ENCODE data around the gene CACNB4.
"Not testable (repeated sequence)": the region's sequence is repeated elsewhere in the genome, so short reads cannot be mapped to it uniquely, and the experiment has no call there.

The CACNB4 gene

GRCh38 chr2:151937966-151938365 lies 160.9 kb downstream of the CACNB4 start:
- DNase-seq = no peak

- DNase-seq = no peak
Observed at GRCh38 chr2:151936626-151937025, 162.2 kb downstream of the CACNB4 start.

- DNase-seq = no peak
Observed at GRCh38 chr2:151933266-151933804, 165.5 kb downstream of the CACNB4 start.

GRCh38 chr2:151931756-151932155 lies 167.1 kb downstream of the CACNB4 start:
- DNase-seq = no peak

- no peak for DNase-seq
Observed at GRCh38 chr2:151931030-151931611, 167.7 kb downstream of the CACNB4 start.

GRCh38 chr2:151930042-151930441 lies 168.8 kb downstream of the CACNB4 start:
- DNase-seq = no peak

- peak; percentile 29 to 64 (median 54) for DNase-seq
Observed at GRCh38 chr2:151928380-151928779, 170.5 kb downstream of the CACNB4 start.

- DNase-seq = peak in 2 of 4 experiments; percentile 21 to 23
Observed at GRCh38 chr2:151927501-151928221, 171.2 kb downstream of the CACNB4 start.

- DNase-seq = peak; percentile 79 to 91 (median 86)
Observed at GRCh38 chr2:151922845-151923666, 175.8 kb downstream of the CACNB4 start.

GRCh38 chr2:151919786-151920185 lies 179.1 kb downstream of the CACNB4 start:
- peak in 2 of 4 experiments; percentile 32 to 54 for DNase-seq

GRCh38 chr2:151918308-151918707 lies 180.5 kb downstream of the CACNB4 start:
- DNase-seq = peak; percentile 79 to 90 (median 86)

GRCh38 chr2:151916632-151917031 lies 182.2 kb downstream of the CACNB4 start:
- DNase-seq = no peak

- not testable (repeated sequence) for DNase-seq
Observed at GRCh38 chr2:151915629-151916025, 183.2 kb downstream of the CACNB4 start.

- no peak for DNase-seq
Observed at GRCh38 chr2:151914989-151915628, 183.7 kb downstream of the CACNB4 start.

- DNase-seq = no peak
Observed at GRCh38 chr2:151908204-151908882, 190.5 kb downstream of the CACNB4 start.

GRCh38 chr2:151907286-151908203 lies 191.3 kb downstream of the CACNB4 start:
- DNase-seq = peak; percentile 28 to 66 (median 57)

- DNase-seq = no peak
Observed at GRCh38 chr2:151906633-151906998, 192.2 kb downstream of the CACNB4 start.

GRCh38 chr2:151905963-151906632 lies 192.7 kb downstream of the CACNB4 start:
- peak in 2 of 4 experiments; percentile 32 to 48 for DNase-seq

GRCh38 chr2:151904807-151905206 lies 194.0 kb downstream of the CACNB4 start:
- DNase-seq = peak; percentile 61 to 86 (median 74)

- no peak for DNase-seq
Observed at GRCh38 chr2:151904021-151904420, 194.8 kb downstream of the CACNB4 start.

Data from suppressor macrophage (primary cell).